GM12891 (cell line): ENCODE results near the gene RPL13A.

Experiments
- DNase-seq: peaks from one replicate; pipeline ENCODE4 v3.0.0; 2011; ENCODE audit warnings: low spot score; ENCODE audit not compliant: insufficient read length
- FAIRE-seq: peaks from 2 replicates; lab custom pipeline; 2011; peaks lifted over from hg19 to GRCh38; lab: Jason Lieb, UNC
- PAX5 ChIP-seq: IDR thresholded peaks from 2 replicates; pipeline ENCODE4 v1.6.1; 2011; ENCODE audit warnings: low read length, moderate library complexity, mild to moderate bottlenecking; ENCODE audit not compliant: insufficient read depth, severe bottlenecking
- POLR2A ChIP-seq: IDR thresholded peaks from 2 replicates; pipeline ENCODE4 v1.6.1; 2011; ENCODE audit warnings: low read depth, low read length, control low read depth
- POLR2AphosphoS5 ChIP-seq: IDR thresholded peaks from 2 replicates; pipeline ENCODE4 v1.6.1; 2011; ENCODE audit warnings: low read depth, low read length, control low read depth
- POU2F2 ChIP-seq: IDR thresholded peaks from 2 replicates; pipeline ENCODE4 v1.6.1; 2011; ENCODE audit warnings: low read depth, mild to moderate bottlenecking, control low read depth, low read length, moderate library complexity
- SPI1 ChIP-seq: IDR thresholded peaks from 2 replicates; pipeline ENCODE4 v1.6.1; 2011; ENCODE audit warnings: low read depth, low read length, control low read depth
- TAF1 ChIP-seq: IDR thresholded peaks from 2 replicates; pipeline ENCODE4 v1.6.1; 2011; ENCODE audit warnings: low read depth, low read length, control low read depth

Gene RPL13A

GRCh38 chr19:49491030-49491803 lies 3.8 kb downstream of the RPL13A start:
- FAIRE-seq (no peak), DNase-seq (no peak)

GRCh38 chr19:49491804-49492572 lies 4.6 kb downstream of the RPL13A start:
- FAIRE-seq (no peak), DNase-seq (no peak)

More at GRCh38 chr19:49491030-49491803, 3.8 kb downstream of the RPL13A start:
- peak; percentile 3; the same call in 1 of the 2 replicates for TF ChIP-seq POLR2AphosphoS5
- no peak for TF ChIP-seq SPI1

GRCh38 chr19:49492573-49493405 lies 5.4 kb downstream of the RPL13A start:
- TF ChIP-seq POU2F2 (peak; percentile 32), POLR2A (peak; percentile 92), SPI1 (no peak), PAX5 (no peak), POLR2AphosphoS5 (peak; percentile 91), TAF1 (peak; percentile 30; the same call in 1 of the 2 replicates)
- DNase-seq (no peak), FAIRE-seq (no peak)

More at GRCh38 chr19:49491804-49492572, 4.6 kb downstream of the RPL13A start:
- TF ChIP-seq POU2F2 (no peak), TAF1 (no peak), SPI1 (no peak), POLR2AphosphoS5 (0 out of 2 replicates have a peak, but pooled peaks have one; percentile 2)

GRCh38 chr19:49496574-49497008 lies 9.2 kb downstream of the RPL13A start:
- FAIRE-seq (no peak), DNase-seq (no peak)
- no peak for TF ChIP-seq TAF1
- TF ChIP-seq POU2F2 = no peak
- TF ChIP-seq SPI1 = no peak
- no peak for TF ChIP-seq POLR2A
- no peak for TF ChIP-seq POLR2AphosphoS5
- TF ChIP-seq PAX5 = no peak

- TF ChIP-seq TAF1 (peak; percentile 41; the same call in 1 of the 2 replicates), PAX5 (no peak), SPI1 (peak; percentile 62), POU2F2 (peak; percentile 20; the same call in 1 of the 2 replicates), POLR2AphosphoS5 (peak; percentile 79; the same call in 1 of the 2 replicates), POLR2A (peak; percentile 62)
- FAIRE-seq (peak; percentile 64), DNase-seq (no peak)
Observed at GRCh38 chr19:49497047-49497788, 9.8 kb downstream of the RPL13A start.

- TF ChIP-seq POLR2AphosphoS5 = no peak
- no peak for TF ChIP-seq SPI1
- TF ChIP-seq TAF1 = no peak
- TF ChIP-seq POU2F2 = no peak
- no peak for TF ChIP-seq PAX5
- TF ChIP-seq POLR2A = no peak
- FAIRE-seq = no peak
- no peak for DNase-seq
Observed at GRCh38 chr19:49497789-49498103, 10.3 kb downstream of the RPL13A start.

GRCh38 chr19:49498475-49498874 lies 11.1 kb downstream of the RPL13A start:
- FAIRE-seq (no peak), DNase-seq (no peak)
- no peak for TF ChIP-seq POLR2AphosphoS5
- no peak for TF ChIP-seq POU2F2
- no peak for TF ChIP-seq TAF1
- TF ChIP-seq PAX5 = no peak
- TF ChIP-seq POLR2A = no peak
- no peak for TF ChIP-seq SPI1

GRCh38 chr19:49499030-49499670 lies 11.7 kb downstream of the RPL13A start:
- DNase-seq = no peak
- FAIRE-seq = no peak
- no peak for TF ChIP-seq POLR2AphosphoS5
- TF ChIP-seq PAX5 = no peak
- no peak for TF ChIP-seq SPI1
- no peak for TF ChIP-seq TAF1
- TF ChIP-seq POU2F2 = no peak
- peak; percentile 42 for TF ChIP-seq POLR2A
